ENCODE data around the gene PYCARD. TPM values are rescaled to one million over a fixed set of nuclear protein-coding genes. Genes with fewer than 3 reads are reported as not detected.

The PYCARD gene
- total and polyA plus RNA-seq, 2 experiments from 2014 or later: 9.4 to 16.1 TPM

- 100% methylated on average over 2 of the region's 3 CpGs for WGBS (ENCODE audit: low lambda C conversion rate, missing lambda C conversion rate)
- no peaks in the 10 kb centered on the region for H4K20me1 ChIP-seq (ENCODE audit: insufficient read depth, poor library complexity, severe bottlenecking)
- no peak for TF ChIP-seq EZH2phosphoT487 (IDR thresholded peaks at IDR 0.05; ENCODE audit: low read depth, severe bottlenecking, unreplicated experiment)
- H3K4me2 ChIP-seq: no peak overlapping the region
- H3K4me1 ChIP-seq (ENCODE audit: insufficient read depth): no peaks in the 10 kb centered on the region
- DNase-seq (ENCODE audit: low spot score): no peak
- peaks cover 6% of the 10 kb centered on the region for H3K27me3 ChIP-seq
- H2AFZ ChIP-seq: no peak overlapping the region
- H3K79me2 ChIP-seq: no peaks in the 10 kb centered on the region
- H3K9me2 ChIP-seq (replicated peaks; ENCODE audit: insufficient read depth): no peaks in the 10 kb centered on the region
- H3K27ac ChIP-seq: no peak overlapping the region
- H3K36me3 ChIP-seq (replicated peaks; ENCODE audit: insufficient read depth, low read depth): no peaks in the 10 kb centered on the region
- H3K9me3 ChIP-seq (ENCODE audit: low read depth): no peaks in the 10 kb centered on the region
- H3K4me3 ChIP-seq: no peak overlapping the region
Measured at GRCh38 chr16:31225193-31225592, 22.6 kb upstream of the PYCARD start.

DNA sequence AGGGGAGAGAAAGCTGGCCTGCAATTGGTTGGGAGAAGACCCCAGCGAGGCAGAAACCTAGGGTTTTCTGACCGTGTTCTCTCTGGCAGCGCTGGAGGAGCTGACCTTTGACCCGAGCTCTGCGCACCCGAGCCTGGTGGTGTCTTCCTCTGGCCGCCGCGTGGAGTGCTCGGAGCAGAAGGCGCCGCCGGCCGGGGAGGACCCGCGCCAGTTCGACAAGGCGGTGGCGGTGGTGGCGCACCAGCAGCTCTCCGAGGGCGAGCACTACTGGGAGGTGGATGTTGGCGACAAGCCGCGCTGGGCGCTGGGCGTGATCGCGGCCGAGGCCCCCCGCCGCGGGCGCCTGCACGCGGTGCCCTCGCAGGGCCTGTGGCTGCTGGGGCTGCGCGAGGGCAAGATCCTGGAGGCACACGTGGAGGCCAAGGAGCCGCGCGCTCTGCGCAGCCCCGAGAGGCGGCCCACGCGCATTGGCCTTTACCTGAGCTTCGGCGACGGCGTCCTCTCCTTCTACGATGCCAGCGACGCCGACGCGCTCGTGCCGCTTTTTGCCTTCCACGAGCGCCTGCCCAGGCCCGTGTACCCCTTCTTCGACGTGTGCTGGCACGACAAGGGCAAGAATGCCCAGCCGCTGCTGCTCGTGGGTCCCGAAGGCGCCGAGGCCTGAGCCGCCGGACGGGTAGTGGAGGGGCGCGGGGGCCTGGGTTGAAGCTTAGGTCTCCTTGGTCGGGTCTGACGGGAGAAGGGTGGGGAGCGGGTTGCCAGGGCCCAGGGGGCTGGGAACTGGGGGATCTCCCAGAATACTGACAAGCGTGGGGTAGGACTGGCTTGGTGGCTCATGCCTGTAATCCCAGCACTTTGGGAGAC is 21.8 kb upstream of the PYCARD start:
- Histone ChIP-seq H3K9me2 (replicated peaks; ENCODE audit: insufficient read depth) (no peaks in the 10 kb centered on the region), H3K79me2 (no peaks in the 10 kb centered on the region), H4K20me1 (ENCODE audit: insufficient read depth, poor library complexity, severe bottlenecking) (no peaks in the 10 kb centered on the region), H3K27ac (no peak overlapping the region), H2AFZ (no peak overlapping the region), H3K4me3 (no peak overlapping the region), H3K4me1 (ENCODE audit: insufficient read depth) (no peaks in the 10 kb centered on the region), H3K9me3 (ENCODE audit: low read depth) (no peaks in the 10 kb centered on the region), H3K27me3 (peaks cover 6% of the 10 kb centered on the region), H3K4me2 (no peak overlapping the region), H3K36me3 (replicated peaks; ENCODE audit: insufficient read depth, low read depth) (no peaks in the 10 kb centered on the region)
- DNase-seq (ENCODE audit: low spot score): no peak
- 95% methylated on average over 69 of the region's 80 CpGs for WGBS (ENCODE audit: low lambda C conversion rate, missing lambda C conversion rate)
- no peak for TF ChIP-seq EZH2phosphoT487 (IDR thresholded peaks at IDR 0.05; ENCODE audit: low read depth, severe bottlenecking, unreplicated experiment)
- no peak for TF ChIP-seq EZH2 (IDR thresholded peaks at IDR 0.05; ENCODE audit: borderline replicate concordance)

DNA sequence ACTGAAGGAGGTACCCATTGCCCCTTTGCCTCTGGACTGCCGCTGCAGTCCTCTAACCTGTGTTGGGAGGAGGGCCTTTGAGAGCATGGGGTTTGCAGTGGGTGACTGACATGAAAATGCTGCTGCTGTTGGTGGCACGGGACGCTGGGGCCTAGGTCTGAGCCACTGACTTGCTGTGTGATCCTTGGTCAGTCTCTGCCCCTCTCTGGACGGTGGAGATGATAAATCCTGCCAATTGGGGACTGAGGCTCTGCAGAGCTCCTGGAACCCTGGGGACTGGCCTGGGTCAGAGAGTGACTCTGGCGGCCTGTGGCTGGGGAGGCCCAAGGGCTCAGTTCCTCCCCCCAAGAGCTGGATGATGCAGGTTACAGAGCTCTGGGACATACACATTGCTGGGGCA is 20.5 kb upstream of the PYCARD start:
- Histone ChIP-seq H3K27ac (no peak overlapping the region), H3K36me3 (replicated peaks; ENCODE audit: insufficient read depth, low read depth) (no peaks in the 10 kb centered on the region), H3K4me2 (no peak overlapping the region), H4K20me1 (ENCODE audit: insufficient read depth, poor library complexity, severe bottlenecking) (no peaks in the 10 kb centered on the region), H3K4me1 (ENCODE audit: insufficient read depth) (no peaks in the 10 kb centered on the region), H3K9me3 (ENCODE audit: low read depth) (no peaks in the 10 kb centered on the region), H3K4me3 (no peak overlapping the region), H3K9me2 (replicated peaks; ENCODE audit: insufficient read depth) (no peaks in the 10 kb centered on the region), H2AFZ (no peak overlapping the region), H3K79me2 (no peaks in the 10 kb centered on the region), H3K27me3 (peaks cover 16% of the 10 kb centered on the region)
- DNase-seq (ENCODE audit: low spot score): no peak
- no peak for TF ChIP-seq CTCF (IDR thresholded peaks at IDR 0.05; ENCODE audit: poor library complexity)
- TF ChIP-seq EZH2phosphoT487 (IDR thresholded peaks at IDR 0.05; ENCODE audit: low read depth, severe bottlenecking, unreplicated experiment): no peak
- TF ChIP-seq EZH2 (IDR thresholded peaks at IDR 0.05; ENCODE audit: borderline replicate concordance): no peak
- 89% methylated on average over 5 of the region's 5 CpGs for WGBS (ENCODE audit: low lambda C conversion rate, missing lambda C conversion rate)

DNA sequence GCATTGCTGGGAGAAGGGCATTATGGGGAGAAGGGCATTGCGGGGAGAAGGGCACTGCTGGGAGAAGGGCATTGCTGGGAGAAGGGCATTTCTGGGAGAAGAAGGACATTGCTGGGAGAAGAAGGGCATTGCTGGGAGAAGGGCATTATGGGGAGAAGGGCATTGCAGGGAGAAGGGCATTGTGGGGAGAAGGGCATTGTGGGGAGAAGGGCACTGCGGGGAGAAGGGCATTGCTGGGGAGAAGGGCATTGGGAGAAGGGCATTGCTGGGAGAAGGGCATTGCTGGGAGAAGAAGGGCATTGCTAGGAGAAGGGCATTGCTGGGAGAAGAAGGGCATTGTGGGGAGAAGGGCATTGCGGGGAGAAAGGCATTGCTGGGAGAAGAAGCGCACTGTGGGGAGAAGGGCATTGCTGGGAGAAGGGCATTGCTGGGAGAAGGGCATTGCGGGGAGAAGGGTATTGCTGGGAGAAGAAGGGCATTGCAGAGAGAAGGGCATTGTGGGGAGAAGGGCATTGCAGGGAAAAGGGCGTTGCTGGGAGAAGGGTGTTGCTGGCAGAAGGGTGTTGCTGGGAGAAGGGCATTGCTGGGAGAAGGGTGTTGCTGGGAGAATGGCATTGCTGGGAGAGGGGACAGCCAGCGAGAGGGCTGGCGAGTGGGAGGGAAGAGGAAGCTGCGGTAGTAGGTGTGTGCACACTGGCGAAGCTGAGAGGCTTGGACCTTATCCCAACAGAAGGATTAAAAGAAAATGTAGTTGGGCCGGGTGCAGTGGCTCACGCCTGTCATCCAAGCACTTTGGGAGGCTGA is 19.0 kb upstream of the PYCARD start:
- Histone ChIP-seq H3K27ac (no peak overlapping the region), H3K4me2 (no peak overlapping the region), H3K27me3 (peaks cover 30% of the 10 kb centered on the region), H3K9me2 (replicated peaks; ENCODE audit: insufficient read depth) (no peaks in the 10 kb centered on the region), H3K36me3 (replicated peaks; ENCODE audit: insufficient read depth, low read depth) (no peaks in the 10 kb centered on the region), H3K4me3 (no peak overlapping the region), H2AFZ (no peak overlapping the region), H3K9me3 (ENCODE audit: low read depth) (no peaks in the 10 kb centered on the region), H3K79me2 (no peaks in the 10 kb centered on the region), H3K4me1 (ENCODE audit: insufficient read depth) (peaks cover 5% of the 10 kb centered on the region), H4K20me1 (ENCODE audit: insufficient read depth, poor library complexity, severe bottlenecking) (no peaks in the 10 kb centered on the region)
- DNase-seq (ENCODE audit: low spot score): no peak
- TF ChIP-seq EZH2phosphoT487 (IDR thresholded peaks at IDR 0.05; ENCODE audit: low read depth, severe bottlenecking, unreplicated experiment): no peak
- no peak for TF ChIP-seq EZH2 (IDR thresholded peaks at IDR 0.05; ENCODE audit: borderline replicate concordance)
- TF ChIP-seq CTCF (IDR thresholded peaks at IDR 0.05; ENCODE audit: poor library complexity): no peak
- WGBS (ENCODE audit: low lambda C conversion rate, missing lambda C conversion rate): 79% methylated on average over 9 of the region's 12 CpGs
